Astrocyte (in vitro differentiated cells and primary cell): ENCODE measurements around the gene PRKCA.

ENCODE experiments used
- CTCF ChIP-seq: IDR thresholded peaks from 2 replicates; pipeline ENCODE4 v1.5.1; 2011; ENCODE audit warnings: low read depth, mild to moderate bottlenecking, inconsistent platforms, low read length, moderate library complexity; ENCODE audit not compliant: insufficient read depth
- EZH2 ChIP-seq: IDR thresholded peaks from 2 replicates; pipeline ENCODE4 v1.6.1; 2012; ENCODE audit warnings: mild to moderate bottlenecking, low read length, inconsistent platforms; ENCODE audit not compliant: insufficient read depth

DNA sequence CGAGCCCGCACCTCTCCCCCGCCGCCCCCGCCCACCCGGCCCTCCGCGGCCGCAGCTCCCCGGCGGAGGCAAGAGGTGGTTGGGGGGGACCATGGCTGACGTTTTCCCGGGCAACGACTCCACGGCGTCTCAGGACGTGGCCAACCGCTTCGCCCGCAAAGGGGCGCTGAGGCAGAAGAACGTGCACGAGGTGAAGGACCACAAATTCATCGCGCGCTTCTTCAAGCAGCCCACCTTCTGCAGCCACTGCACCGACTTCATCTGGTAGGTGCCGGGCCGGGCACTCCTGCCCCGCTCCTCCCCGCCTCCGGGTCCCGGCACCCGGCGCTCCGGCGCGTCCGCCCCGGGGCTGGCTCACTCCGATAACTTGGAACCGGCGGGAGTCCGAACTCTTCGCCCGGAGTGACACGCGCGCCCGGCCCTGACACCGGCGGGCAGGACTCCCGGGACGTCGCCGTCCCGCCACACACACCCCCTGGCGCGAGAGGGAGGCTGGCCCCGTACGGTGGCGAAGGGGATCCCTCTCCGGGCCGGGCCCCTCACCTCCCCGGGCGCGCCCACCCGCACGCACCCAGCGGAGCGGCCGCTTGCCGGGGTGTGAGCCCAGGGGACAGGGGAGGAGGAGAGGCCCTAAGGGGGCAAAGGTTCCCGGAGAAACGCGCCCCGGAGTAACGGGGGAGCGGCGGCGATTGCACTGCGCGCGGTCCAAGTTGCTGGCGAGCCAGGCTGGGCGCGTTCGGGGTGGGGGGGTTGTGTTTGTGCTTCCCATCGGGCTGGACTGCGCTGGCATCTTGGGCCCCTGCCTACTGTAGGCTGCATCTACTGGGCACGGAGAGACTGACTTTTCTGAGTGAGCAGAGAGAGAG is 581 bp downstream of the PRKCA start:
- TF ChIP-seq CTCF (no peak), EZH2 (no peak)
